ENCODE data around the gene IQCB1. TPM values are rescaled to one million over a fixed set of nuclear protein-coding genes. Genes with fewer than 3 reads are reported as not detected.

The IQCB1 gene
- total and polyA plus RNA-seq, 9 of the 15 experiments (the other 6 are each of a cell fraction or from before 2014, with no cell fraction given): 21.1 to 38.1 (median 27.5) TPM

DNA sequence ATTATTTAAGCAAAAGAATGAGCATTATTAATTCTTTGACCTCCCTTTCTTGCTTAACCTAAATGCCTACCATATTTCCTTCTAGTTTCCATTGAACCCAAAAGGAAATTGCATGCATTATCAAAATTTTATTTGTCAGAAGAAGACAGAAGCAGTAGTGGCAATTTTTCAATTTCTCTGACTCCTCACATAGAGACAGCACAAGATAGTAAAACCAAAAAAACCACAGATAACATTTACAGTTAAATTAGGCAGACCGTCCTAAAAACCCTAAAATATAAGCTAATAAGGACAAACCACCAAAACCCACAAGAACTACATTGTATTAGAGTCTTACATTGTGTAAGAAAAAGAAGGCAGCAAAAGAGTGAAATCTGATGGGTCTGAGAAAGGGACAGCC lies 112.4 kb downstream of the IQCB1 start (continued):
- TF ChIP-seq, protein P1, sequence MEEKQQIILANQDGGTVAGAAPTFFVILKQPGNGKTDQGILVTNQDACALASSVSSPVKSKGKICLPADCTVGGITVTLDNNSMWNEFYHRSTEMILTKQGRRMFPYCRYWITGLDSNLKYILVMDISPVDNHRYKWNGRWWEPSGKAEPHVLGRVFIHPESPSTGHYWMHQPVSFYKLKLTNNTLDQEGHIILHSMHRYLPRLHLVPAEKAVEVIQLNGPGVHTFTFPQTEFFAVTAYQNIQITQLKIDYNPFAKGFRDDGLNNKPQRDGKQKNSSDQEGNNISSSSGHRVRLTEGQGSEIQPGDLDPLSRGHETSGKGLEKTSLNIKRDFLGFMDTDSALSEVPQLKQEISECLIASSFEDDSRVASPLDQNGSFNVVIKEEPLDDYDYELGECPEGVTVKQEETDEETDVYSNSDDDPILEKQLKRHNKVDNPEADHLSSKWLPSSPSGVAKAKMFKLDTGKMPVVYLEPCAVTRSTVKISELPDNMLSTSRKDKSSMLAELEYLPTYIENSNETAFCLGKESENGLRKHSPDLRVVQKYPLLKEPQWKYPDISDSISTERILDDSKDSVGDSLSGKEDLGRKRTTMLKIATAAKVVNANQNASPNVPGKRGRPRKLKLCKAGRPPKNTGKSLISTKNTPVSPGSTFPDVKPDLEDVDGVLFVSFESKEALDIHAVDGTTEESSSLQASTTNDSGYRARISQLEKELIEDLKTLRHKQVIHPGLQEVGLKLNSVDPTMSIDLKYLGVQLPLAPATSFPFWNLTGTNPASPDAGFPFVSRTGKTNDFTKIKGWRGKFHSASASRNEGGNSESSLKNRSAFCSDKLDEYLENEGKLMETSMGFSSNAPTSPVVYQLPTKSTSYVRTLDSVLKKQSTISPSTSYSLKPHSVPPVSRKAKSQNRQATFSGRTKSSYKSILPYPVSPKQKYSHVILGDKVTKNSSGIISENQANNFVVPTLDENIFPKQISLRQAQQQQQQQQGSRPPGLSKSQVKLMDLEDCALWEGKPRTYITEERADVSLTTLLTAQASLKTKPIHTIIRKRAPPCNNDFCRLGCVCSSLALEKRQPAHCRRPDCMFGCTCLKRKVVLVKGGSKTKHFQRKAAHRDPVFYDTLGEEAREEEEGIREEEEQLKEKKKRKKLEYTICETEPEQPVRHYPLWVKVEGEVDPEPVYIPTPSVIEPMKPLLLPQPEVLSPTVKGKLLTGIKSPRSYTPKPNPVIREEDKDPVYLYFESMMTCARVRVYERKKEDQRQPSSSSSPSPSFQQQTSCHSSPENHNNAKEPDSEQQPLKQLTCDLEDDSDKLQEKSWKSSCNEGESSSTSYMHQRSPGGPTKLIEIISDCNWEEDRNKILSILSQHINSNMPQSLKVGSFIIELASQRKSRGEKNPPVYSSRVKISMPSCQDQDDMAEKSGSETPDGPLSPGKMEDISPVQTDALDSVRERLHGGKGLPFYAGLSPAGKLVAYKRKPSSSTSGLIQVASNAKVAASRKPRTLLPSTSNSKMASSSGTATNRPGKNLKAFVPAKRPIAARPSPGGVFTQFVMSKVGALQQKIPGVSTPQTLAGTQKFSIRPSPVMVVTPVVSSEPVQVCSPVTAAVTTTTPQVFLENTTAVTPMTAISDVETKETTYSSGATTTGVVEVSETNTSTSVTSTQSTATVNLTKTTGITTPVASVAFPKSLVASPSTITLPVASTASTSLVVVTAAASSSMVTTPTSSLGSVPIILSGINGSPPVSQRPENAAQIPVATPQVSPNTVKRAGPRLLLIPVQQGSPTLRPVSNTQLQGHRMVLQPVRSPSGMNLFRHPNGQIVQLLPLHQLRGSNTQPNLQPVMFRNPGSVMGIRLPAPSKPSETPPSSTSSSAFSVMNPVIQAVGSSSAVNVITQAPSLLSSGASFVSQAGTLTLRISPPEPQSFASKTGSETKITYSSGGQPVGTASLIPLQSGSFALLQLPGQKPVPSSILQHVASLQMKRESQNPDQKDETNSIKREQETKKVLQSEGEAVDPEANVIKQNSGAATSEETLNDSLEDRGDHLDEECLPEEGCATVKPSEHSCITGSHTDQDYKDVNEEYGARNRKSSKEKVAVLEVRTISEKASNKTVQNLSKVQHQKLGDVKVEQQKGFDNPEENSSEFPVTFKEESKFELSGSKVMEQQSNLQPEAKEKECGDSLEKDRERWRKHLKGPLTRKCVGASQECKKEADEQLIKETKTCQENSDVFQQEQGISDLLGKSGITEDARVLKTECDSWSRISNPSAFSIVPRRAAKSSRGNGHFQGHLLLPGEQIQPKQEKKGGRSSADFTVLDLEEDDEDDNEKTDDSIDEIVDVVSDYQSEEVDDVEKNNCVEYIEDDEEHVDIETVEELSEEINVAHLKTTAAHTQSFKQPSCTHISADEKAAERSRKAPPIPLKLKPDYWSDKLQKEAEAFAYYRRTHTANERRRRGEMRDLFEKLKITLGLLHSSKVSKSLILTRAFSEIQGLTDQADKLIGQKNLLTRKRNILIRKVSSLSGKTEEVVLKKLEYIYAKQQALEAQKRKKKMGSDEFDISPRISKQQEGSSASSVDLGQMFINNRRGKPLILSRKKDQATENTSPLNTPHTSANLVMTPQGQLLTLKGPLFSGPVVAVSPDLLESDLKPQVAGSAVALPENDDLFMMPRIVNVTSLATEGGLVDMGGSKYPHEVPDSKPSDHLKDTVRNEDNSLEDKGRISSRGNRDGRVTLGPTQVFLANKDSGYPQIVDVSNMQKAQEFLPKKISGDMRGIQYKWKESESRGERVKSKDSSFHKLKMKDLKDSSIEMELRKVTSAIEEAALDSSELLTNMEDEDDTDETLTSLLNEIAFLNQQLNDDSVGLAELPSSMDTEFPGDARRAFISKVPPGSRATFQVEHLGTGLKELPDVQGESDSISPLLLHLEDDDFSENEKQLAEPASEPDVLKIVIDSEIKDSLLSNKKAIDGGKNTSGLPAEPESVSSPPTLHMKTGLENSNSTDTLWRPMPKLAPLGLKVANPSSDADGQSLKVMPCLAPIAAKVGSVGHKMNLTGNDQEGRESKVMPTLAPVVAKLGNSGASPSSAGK (IDR thresholded peaks at IDR 0.05): no peak
- TF ChIP-seq GTF2A2 (tag; IDR thresholded peaks at IDR 0.05): no peak
- TF ChIP-seq, protein P2, sequence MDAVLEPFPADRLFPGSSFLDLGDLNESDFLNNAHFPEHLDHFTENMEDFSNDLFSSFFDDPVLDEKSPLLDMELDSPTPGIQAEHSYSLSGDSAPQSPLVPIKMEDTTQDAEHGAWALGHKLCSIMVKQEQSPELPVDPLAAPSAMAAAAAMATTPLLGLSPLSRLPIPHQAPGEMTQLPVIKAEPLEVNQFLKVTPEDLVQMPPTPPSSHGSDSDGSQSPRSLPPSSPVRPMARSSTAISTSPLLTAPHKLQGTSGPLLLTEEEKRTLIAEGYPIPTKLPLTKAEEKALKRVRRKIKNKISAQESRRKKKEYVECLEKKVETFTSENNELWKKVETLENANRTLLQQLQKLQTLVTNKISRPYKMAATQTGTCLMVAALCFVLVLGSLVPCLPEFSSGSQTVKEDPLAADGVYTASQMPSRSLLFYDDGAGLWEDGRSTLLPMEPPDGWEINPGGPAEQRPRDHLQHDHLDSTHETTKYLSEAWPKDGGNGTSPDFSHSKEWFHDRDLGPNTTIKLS (IDR thresholded peaks at IDR 0.05; ENCODE audit: borderline replicate concordance, low read depth): no peak
- no peak for TF ChIP-seq U2AF1 (optimal IDR thresholded peaks at IDR 0.05; ENCODE audit: low read depth, low read length)
- TF ChIP-seq, protein P3, sequence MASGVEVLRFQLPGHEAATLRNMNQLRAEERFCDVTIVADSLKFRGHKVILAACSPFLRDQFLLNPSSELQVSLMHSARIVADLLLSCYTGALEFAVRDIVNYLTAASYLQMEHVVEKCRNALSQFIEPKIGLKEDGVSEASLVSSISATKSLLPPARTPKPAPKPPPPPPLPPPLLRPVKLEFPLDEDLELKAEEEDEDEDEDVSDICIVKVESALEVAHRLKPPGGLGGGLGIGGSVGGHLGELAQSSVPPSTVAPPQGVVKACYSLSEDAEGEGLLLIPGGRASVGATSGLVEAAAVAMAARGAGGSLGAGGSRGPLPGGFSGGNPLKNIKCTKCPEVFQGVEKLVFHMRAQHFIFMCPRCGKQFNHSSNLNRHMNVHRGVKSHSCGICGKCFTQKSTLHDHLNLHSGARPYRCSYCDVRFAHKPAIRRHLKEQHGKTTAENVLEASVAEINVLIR (CRISPR knock-in tag; IDR thresholded peaks at IDR 0.05): no peak
- TF ChIP-seq ZBED1 (IDR thresholded peaks at IDR 0.05): no peak
- no peak for TF ChIP-seq XRCC3 (IDR thresholded peaks at IDR 0.05)
- no peak for TF ChIP-seq JUND (IDR thresholded peaks at IDR 0.05; ENCODE audit: borderline replicate concordance, low read depth, low read length)
- TF ChIP-seq JUND (tag; IDR thresholded peaks at IDR 0.05; ENCODE audit: borderline replicate concordance, low read depth, low read length): no peak
- TF ChIP-seq CTBP1 (IDR thresholded peaks at IDR 0.05; ENCODE audit: borderline replicate concordance): no peak
- TF ChIP-seq YBX1 (IDR thresholded peaks at IDR 0.05): no peak
- TF ChIP-seq EHMT2 (IDR thresholded peaks at IDR 0.05): no peak

Data from K562 (cell line).